Ammon's horn (tissue), 1 donor: Measurements from ENCODE around the gene CST7.

ENCODE experiments used
- DNase-seq: peaks from one replicate; pipeline ENCODE4 v3.0.0-alpha.2; 2016; ENCODE audit warnings: low spot score

CST7 gene

DNA sequence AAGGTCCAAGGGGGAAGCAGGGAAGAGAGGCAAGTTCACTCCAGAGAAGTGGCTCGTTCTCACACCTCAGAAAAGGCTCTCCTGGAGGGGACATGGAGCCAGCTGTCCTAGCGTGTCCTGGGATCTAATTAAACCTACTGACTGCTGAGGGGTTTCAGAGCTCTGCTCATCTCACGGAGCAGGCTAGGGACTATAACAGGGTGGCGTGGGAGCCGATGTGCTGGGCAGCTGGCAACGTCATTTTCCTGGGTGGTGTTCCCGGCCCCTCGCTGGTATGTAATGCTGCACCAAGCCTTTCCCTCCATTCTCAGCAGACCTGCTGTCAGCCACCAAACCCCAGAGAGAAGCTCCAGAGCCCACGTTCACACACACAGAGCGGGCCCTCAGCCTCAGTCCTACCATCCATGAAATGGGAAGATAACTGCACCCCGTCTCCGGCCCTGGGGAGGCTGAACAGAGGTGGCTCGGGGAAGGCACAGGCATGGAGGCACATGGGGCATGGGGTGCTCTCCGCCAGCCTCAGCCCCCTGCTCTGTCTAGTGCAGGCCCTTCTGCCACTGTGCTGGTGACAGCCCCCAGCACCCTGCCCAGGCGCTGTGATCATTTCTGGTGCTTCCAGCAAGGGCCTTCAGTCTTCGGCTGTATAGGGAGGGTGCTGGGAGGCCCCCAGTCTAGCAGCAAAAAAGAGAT, 1.9 kb downstream of the CST7 start:
- DNase-seq: no peak

DNA sequence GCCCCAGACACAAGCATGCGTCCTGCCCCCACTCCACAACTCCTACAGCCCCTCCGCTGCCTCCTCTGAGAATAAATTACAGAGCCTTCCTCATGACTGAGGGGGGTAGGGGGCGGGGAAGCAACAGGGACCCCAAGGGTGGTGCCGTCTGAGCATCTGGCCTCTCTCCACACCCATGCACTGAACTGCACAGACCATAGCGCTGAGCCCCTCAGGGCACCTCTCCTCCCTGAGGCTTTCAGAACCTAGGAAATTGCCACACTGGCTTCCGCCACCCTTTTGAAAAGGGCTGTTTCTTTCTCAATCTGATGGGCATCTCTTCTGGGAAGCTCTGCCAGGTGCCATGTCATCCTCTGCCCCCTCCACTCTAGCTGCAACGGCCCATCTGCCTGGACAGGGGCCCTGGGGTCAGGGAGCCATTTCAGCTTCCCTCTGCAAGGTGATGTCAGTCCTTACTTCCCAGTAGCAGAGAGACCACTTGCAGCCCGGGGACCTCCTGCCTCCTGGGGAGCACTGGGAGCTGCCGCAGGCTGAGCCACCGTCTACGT, 2.5 kb downstream of the CST7 start:
- DNase-seq: no peak

DNA sequence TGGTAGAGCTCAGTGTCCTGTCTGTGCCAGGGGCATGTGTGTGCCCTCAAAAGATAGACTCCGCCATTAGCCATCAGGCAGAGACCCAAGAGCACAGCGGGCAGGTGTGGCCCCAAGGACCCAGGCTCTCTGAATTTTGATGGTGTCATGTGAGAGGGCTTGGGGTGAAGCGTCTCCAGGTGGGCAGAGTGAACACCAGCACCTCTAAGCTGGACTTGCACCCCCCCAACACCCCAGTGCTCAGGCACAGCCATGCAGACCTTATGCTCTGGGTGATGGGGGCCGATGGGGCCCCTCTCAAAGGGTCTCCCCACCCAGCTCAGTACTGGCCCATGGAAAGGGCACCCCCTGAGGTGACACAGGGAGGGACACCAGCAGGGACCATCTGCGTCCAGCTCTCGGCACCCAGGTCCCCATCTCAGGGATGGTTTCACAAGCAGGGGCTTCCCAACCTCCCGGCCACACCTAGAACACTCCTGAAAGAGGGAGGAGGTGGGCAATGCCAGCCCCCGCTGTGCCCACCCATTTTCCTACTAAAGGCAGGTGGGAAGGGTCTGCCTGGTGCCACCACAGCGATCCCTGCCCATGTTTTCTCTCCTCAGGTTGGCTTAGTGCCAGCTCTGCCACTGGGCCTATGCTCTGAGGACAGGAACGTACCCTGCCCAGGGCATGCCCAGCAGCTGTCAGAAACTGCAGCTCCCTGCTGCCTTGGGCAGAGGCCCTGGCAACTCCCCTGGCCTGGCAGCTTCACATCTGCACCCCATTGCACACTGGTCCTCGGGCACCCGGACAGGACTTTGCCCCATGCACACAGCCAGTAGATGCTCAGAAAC, 3.5 kb downstream of the CST7 start:
- DNase-seq: no peak

DNA sequence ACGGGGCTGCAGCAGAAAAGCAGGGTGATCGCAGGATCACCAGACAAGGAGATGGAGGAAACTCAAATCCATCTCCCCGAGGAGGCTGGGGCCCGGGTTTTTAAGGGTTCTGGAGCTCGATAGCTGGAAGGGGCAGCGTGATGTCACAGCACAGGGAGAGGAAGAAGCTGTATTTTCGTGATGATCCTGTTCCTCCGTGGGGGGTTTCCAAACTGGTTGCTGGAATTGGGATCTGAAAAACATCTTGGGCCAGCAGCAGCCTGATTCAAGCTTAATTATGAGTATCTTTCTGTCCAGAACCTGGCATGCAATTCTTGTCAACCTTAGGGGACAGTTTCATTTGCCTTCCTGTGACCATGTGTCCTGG, 4.1 kb downstream of the CST7 start:
- no peak for DNase-seq

DNA sequence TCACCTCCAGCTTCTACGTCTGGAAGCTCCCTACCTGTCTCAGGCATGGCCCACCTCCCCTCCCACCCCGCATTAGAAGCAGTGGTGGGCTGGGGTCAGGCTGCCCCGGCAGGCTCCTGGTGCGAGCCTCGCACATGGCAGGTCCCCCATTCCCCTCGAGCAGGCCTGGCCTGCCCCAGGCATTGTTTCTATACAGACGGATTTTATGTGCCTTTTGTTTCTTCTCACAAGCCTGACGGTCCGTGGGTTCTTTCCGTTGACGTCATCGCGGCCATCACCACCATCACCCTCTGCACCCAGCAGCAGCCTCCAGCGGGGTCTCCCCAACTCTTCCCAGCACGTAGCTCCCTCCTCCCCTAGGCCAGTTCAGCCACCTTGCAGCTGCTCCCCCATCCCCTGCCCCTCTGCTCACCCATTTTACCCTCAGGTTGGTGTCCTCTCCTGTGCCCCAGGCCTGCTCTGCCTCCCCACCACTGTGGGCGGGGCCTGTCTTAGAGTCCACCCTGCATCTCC, 4.6 kb downstream of the CST7 start:
- DNase-seq: no peak

DNA sequence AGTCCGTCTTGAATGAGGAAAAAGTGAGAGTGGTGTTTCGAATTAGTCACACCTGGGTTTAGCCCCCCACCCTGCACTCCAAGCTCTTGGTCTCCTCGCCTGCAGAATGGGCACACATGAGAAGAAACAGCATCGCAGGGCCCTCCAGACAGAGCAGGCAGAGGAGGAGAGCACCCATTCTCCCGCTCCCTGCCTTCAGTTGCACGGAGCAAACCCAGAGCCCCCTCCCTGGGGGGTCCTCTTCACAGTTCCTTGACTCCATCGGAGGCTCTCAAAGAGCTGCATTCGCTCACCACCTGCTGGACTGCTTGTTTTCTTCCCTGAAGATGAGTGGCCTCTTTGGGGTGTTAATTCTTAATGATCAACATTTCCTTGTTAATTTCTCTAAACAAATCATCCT, 5.1 kb downstream of the CST7 start:
- no peak for DNase-seq

DNA sequence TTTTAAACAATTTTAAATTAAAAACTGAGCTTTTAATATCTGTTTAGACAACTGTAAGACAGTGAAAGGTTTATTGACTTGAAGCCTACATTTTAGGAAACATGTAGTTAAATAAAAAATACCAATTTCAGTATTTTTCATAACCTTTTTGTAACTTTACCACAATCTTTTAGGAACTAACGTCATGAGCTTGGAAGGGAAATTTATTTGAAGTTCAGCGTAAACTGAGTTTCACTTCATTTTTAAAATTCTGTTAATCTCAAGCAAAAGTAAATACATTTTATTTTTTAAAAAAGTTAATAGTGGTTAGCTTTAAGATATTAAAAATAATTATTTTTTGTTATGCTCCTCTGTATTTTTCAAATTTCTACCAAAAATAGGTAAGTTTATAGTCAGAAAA, 5.5 kb downstream of the CST7 start:
- no peak for DNase-seq

DNA sequence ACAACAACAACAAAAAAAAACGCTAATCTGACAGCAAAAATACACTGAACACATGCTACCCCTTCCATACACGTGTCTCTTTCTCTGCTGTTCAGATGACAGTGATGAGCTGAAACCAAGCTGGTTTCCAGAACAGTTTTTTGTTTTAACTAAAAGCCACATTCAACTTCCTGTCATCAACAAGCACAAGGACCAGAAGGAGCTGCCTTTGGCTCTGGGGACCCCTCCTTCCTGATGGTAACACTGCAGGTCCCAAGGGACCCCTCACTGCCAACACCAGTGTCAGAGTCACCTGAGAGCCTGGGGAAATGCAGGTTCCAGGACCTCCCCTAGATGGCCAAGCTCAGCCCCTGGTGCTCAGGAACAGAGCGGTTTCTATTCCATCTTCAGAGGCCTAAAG, 6.0 kb downstream of the CST7 start:
- DNase-seq: no peak

DNA sequence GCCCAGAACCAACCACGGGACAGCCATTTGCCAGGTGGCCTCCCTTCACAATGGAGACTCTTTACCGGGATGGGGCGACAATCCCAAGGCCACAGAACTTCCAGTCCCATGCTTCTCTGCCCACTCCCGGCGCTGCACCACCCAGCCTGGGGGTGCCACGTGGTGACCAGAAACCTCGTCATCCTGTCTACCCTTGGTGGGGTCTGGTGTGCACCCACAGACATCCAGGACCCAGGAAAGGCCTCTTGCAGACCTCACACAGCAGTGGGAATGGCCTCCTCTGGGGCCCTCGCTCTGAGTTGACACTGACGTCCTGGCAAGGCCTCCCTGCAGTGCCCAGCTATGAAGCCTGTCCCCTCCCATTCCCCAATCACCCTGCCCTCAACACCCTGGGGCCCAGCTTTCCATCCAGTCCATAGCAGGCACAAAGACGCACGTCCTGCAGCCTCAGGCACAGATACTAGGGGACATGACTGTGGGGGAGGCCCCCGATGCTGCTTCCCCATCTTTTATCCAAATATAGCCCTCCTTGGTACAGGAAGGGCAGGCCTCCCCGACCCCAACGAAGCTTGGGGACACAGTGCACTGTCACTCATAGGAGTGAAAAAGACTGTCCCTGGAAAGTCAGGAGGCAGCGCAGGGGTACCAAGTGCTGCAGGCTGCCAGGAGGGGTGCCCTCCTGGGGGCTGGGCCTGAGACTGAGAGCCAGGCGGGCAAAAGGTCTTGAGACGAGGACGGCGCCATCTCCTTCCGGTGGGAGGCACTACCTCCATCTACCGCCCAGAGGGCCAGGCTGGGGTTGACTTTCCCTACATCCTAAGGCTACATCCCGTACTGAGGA, 7.2 kb downstream of the CST7 start:
- DNase-seq: no peak

DNA sequence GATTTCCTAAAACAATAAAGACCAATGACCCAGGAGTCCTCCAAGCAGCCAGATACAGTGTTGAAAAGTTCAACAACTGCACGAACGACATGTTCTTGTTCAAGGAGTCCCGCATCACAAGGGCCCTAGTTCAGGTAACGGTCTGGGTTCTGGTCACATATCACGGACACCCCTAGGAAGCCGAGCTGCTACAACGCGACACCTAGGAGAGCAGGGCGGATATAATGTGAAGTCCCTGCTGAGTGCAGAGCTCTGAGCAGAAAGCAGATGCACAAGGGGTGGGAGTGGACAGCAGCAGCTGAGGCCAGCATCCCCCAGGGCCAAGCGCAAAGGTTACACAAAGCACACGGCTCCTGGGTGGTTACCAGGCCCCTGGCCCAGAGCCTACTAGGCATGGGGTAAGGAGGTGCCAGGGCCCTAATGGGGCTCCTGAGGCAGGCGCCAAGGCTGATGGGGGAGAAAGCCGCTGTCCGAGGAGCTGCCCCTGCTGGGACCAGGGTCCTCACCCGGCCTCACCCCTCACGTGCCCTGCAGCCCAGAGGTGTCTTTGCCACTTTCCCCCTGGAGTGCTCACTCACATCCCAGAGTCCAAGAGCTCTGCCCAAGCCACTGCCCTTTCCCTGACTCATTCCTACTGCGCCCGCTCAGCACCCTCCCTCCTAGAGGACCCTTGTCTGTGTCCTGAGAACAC, 8.4 kb downstream of the CST7 start:
- DNase-seq: no peak

DNA sequence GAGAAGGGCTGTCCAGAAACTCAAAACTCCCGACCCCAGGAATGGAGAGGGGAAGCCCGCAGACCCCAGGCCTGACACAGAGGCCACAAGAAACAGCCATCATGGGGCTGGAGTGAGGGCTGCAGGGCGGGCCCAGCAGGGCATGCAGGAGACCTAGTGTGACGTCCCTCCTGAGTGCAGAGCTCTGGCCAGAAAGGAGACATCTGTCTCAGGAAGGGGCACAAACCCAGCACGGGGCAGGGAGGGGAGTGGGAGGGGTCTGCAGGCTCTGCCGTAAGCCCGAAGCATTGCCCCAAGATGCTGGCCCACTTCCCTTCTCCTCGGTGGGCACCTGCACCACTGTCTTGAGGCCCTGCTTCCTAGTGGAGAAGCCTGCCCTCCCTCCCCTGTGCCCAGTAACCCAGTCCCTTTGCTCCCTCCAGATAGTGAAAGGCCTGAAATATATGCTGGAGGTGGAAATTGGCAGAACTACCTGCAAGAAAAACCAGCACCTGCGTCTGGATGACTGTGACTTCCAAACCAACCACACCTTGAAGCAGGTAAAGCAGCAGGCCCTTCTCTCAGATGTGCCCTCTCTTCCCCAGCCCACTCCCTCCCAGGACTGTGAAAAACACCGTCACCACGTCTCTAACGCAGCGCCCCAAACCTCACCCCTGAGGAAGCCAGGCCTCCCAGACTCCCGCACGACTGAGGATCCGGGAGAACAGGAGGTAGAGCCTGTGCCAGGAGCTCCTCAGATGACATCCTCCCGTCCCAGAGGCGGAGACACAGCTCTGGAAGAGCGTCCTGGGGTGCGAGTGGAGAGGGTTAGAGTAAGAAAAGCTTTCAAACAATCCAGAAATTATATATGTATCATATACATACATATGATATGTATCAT, 9.7 kb downstream of the CST7 start:
- DNase-seq: no peak

DNA sequence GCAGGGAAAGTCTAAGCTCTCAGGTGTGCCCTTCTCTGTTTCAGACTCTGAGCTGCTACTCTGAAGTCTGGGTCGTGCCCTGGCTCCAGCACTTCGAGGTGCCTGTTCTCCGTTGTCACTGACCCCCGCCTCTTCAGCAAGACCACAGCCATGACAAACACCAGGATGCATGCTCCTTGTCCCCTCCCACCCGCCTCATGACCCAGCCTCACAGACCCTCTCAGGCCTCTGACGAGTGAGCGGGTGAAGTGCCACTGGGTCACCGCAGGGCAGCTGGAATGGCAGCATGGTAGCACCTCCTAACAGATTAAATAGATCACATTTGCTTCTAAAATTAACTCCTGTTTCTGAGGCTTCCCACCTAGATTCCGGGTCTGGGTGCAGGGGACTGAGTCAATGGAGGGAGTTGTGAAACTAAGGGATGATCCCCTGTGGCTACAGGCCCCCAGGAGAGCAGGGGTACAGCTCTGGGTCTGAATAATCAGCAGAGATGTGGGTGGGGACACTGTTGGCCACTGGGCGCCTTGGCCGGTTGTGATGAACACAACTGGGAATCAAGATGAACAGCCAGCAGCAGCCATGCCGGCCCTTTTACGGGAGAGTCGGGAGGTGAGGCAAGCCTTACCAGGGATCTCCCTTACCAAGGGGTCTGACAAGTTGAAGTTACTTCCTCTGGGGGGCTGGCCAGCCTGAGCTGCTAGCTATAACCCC, 10.7 kb downstream of the CST7 start:
- no peak for DNase-seq

DNA sequence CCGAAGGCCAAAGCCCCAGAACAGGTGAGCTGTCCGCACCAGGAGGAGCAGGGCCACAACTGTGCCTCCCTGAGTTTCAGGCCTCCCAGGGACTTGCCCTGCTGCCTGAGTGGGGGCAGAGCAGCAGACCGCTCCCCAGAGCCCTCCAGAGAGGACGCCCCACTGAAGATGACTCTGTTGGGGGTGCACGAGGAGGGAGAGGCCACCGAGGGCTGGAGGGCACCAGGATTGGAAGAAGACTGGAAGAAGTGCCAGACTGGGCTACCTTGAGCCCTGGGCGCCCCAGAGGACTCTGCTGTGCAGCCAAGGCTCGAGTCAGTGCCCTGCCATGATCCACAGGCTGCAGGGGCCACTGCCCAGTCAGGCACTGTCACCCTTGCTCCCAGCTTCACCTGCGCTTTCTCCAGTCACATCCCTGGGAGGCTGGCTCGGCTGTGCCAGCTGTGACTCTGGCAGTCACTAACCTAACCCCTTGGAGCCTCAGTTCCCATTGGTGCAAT, 11.3 kb downstream of the CST7 start:
- DNase-seq: no peak

DNA sequence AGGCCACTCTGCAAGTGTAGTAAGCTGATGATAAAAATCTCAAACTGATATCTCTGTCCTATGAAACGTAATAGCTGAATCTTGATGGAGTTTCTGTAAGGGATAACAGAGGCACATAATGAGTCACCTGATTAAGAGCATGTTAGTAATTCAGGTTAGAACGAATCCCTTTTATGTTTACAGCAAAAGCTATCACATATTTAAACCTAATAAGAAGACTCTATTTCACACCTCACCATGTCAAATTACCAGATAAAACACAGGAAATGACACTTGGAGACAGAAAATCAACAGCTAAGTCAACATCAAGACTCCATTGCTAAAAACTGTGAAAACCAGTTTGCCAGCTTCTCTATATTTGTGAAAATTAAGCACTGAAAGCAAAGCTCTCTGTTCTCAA, 11.8 kb downstream of the CST7 start:
- no peak for DNase-seq

DNA sequence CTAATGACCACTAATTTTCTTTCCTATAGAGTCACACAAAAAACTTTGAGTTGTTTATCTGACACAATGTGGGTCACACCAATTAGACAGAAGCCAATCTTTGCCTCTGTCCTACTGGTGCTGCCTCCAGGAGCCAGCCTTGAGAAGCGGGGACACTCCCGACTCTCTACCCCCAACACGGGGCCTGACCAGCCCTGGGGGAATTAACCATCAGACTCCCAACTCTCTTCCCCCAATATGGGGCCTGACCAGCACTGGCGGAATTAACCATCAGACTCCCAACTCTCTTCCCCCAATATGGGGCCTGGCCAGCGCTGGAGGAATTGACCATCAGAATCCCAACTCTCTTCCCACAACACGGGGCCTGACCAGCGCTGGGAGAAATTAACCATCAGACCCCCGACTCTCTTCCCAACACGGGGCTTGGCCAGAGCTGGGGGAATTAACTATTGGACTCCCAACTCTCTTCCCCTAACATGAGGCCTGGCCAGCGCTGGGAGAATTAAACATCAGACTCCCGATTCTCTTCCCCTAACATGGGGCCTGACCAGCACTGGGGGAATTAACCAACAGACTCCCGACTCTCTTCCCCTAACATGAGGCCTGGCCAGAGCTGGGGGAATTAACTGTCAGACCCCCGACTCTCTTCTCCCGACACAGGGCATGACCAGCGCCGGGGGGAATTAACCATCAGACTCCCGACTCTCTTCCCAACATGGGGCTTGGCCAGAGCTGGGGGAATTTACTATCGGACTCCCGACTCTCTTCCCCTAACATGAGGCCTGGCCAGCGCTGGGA, 12.5 kb downstream of the CST7 start:
- DNase-seq: no peak

DNA sequence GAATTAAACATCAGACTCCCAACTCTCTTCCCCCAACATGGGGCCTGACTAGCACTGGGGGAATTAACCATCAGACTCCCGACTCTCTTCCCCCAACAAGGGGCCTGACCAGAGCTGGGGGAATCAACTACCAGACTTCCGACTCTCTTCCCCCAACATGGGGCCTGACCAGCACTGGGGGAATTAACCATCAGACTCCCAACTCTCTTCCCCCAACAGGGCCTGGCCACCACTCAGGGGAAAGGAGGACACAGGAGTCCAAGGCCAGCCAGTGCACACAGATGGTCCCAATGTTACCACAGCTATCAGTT, 13.1 kb downstream of the CST7 start:
- no peak for DNase-seq

DNA sequence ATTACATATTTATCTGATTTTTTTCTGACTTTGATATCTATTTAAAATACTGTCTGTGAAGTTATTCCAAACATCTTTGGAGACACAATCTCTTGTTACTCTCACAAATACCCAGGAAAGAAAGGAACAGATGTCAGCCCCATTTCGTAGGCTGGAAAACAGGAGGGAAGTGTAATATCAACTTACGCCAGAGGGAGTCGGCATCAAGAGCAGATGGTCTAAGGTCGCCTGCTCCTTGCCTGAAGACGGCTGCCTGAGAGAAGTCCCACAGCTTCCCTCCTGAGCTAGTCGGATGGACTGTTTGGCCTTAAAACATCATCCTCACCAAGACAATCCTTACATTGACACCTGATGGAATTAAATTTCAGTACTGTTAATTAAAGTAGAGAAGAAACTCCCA, 13.4 kb downstream of the CST7 start:
- no peak for DNase-seq

DNA sequence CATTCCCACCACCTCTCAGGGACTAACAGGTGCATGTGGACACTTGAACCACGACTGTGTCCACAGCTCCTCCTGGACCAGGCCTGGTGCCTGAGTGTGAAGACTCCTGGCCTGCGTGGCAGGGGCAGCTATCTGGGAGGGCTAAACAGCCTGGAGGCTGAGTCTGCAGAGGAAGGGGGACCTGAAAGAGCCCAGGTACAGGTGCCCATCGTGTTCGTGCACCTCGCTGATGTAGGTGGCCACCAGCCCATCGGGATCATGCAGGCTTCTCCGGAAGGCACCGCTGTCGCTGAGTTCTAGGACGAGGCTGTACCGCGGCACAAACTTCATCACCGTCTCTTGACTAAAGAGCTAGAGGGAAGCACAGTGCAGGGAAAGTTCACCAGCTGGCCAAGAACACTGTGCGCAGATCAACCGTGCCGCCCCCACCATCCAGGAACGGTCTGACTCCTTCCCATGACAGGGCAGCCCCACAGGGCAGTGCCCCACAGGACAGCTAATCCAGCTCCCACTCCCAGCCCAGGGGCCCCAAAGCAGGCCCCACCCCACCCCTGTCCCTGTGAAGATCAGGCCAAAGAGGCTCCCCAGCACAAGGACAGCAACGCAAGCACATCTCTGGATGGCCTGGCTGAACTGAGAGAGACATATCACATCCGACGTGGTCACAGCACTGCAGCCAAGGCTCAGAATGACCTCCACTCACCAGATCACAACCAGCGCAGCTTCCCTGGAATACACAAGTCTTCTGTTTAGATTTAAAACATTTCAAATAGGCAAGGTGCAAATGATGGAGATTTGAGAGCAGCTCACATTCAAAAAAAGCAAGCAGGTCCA, 14.8 kb downstream of the CST7 start:
- DNase-seq: no peak
